HFFc6 (cell line): ENCODE results near the gene TEX38. TPM values are rescaled to one million over a fixed set of nuclear protein-coding genes. Genes with fewer than 3 reads are reported as not detected.

Experiments
- DNase-seq: peaks from one replicate; pipeline ENCODE4 v3.0.0-alpha.2; 2018
- H3K27ac Mint-ChIP-seq: 2 replicates; pipeline ENCODE4 v1.8.0; 2020; ENCODE audit warnings: mild to moderate bottlenecking, mixed read lengths
- H3K27me3 Mint-ChIP-seq: 2 replicates; pipeline ENCODE4 v1.8.0; 2021; ENCODE audit warnings: mild to moderate bottlenecking, moderate library complexity, mixed read lengths; ENCODE audit not compliant: insufficient read depth
- H3K36me3 Mint-ChIP-seq: 2 replicates; pipeline ENCODE4 v1.8.0; 2021; ENCODE audit warnings: low read depth, mixed read lengths
- H3K4me1 Mint-ChIP-seq: 2 replicates; pipeline ENCODE4 v1.8.0; 2020; ENCODE audit warnings: low read depth, mixed read lengths
- H3K4me3 Mint-ChIP-seq: 2 replicates; pipeline ENCODE4 v1.8.0; 2020; ENCODE audit warnings: mild to moderate bottlenecking, moderate library complexity, mixed read lengths
- H3K9me3 Mint-ChIP-seq: 2 replicates; pipeline ENCODE4 v1.8.0; 2020; ENCODE audit warnings: mild to moderate bottlenecking, mixed read lengths
- long read RNA-seq: library from polyadenylated mRNA; unstranded; transcript quantifications from one replicate; pipeline ENCODE4 v2.0.0, GENCODE V29; 2019
- total RNA-seq, 6 experiments: library from RNA; stranded (reverse); fragmentation: NEBNext Ultra II Directional; extraction: Animal tissue kit (Norgen Biotek cat#: 25700); gene quantifications; 2 replicates in 1 of 6; 3 replicates in 5 of 6; pipeline ENCODE4 v1.2.3, GENCODE V29; 2021
- TF ChIP-seq, protein P1 (sequence below): fragments of 200-600 bp; sonication (generic); IDR thresholded peaks from 2 replicates; pipeline ENCODE4 v1.5.0; 2021; ENCODE audit warnings: antibody characterized with exemption, mild to moderate bottlenecking

Gene TEX38
- under 1 TPM in 1 of 6 experiments, not detected in 5; 0.24 TPM for total RNA-seq
- long read RNA-seq, result 0 reads

DNA sequence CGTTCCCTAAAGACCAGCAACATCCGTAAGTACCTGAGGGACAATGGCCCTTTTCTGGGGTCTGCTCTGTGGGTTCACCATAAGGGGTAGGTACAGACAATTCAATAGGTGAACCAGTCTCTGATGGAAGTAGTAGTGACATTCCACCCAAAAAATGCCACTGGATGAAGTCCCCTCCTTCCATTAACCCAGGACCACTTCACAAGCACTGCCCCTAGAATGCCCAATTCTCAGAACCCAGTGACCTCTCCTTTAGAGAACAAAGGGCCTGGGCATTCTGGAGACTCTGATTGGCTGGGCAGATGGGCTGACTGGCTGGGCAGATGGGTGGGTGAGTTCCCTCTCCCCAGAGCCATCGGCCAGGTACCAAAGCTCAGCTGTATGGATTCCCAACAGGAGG lies at the start of gene TEX38:
TSS of gene TEX38 (plus strand) at position 301 of the 400 bp plus-strand sequence. CDS start at position 382, 81 bp downstream.
- peaks cover 21% of the 10 kb centered on the region for H3K4me1 Mint-ChIP-seq
- no peak within 1 kb of the TSS for H3K4me3 Mint-ChIP-seq
- no peaks in the 10 kb centered on the region; the same call in 1 of the 2 replicates for H3K27me3 Mint-ChIP-seq
- H3K36me3 Mint-ChIP-seq, result no peaks in the 10 kb centered on the region
- H3K27ac Mint-ChIP-seq, result no peak within 1 kb of the TSS
- TF ChIP-seq, protein P1, sequence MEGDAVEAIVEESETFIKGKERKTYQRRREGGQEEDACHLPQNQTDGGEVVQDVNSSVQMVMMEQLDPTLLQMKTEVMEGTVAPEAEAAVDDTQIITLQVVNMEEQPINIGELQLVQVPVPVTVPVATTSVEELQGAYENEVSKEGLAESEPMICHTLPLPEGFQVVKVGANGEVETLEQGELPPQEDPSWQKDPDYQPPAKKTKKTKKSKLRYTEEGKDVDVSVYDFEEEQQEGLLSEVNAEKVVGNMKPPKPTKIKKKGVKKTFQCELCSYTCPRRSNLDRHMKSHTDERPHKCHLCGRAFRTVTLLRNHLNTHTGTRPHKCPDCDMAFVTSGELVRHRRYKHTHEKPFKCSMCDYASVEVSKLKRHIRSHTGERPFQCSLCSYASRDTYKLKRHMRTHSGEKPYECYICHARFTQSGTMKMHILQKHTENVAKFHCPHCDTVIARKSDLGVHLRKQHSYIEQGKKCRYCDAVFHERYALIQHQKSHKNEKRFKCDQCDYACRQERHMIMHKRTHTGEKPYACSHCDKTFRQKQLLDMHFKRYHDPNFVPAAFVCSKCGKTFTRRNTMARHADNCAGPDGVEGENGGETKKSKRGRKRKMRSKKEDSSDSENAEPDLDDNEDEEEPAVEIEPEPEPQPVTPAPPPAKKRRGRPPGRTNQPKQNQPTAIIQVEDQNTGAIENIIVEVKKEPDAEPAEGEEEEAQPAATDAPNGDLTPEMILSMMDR, result no peak
- no peak for DNase-seq
- no peaks in the 10 kb centered on the region for H3K9me3 Mint-ChIP-seq

DNA sequence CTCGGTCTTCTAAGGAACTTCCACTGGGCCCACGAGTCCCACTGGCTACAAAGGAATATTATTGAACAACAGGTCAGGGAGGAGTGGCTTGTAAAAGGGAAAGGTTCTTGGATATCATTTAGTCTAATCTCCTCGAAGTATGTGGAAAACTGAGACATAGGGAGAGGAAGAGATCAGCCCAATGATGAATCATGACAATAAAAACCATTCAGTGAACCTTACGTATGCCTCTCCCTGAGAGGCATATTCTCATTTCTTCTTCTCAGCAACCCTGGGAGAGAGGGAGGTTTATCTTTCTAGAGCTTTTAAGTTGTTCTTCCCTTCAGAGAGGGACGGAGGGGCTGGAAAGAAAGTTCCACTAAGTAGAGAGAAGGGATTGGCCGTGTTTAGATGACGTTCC lies 49.7 kb upstream of the TEX38 start:
- TF ChIP-seq, protein P1, result no peak
- Mint-ChIP-seq H3K9me3 (no peaks in the 10 kb centered on the region), H3K4me3 (peak overlapping the region; percentile 80), H3K27ac (peak overlapping the region; percentile 91), H3K27me3 (no peaks in the 10 kb centered on the region; the same call in 1 of the 2 replicates), H3K4me1 (peaks cover 39% of the 10 kb centered on the region), H3K36me3 (no peaks in the 10 kb centered on the region)
- DNase-seq, result peak; percentile 64

DNA sequence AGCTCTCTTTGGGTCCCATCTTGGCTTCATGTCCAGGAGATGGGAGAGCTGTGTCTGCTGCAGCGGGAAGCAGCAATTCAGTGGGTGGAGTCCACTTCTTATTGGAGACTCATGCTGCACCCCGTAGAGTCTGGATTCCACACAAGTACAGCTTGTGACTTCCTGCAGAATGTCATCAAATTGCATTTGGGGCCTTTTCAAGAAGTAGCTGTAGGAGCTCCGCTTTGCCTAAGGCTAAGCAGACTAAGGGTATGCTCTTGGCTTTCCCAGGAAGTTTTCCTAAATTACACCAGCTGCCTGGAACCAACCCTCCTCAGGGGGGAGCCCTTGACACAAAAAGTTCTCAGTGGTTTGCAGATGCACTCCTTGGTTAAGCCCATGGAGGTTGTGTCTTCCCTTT lies 49.3 kb upstream of the TEX38 start:
- TF ChIP-seq, protein P1, result peak; percentile 79

DNA sequence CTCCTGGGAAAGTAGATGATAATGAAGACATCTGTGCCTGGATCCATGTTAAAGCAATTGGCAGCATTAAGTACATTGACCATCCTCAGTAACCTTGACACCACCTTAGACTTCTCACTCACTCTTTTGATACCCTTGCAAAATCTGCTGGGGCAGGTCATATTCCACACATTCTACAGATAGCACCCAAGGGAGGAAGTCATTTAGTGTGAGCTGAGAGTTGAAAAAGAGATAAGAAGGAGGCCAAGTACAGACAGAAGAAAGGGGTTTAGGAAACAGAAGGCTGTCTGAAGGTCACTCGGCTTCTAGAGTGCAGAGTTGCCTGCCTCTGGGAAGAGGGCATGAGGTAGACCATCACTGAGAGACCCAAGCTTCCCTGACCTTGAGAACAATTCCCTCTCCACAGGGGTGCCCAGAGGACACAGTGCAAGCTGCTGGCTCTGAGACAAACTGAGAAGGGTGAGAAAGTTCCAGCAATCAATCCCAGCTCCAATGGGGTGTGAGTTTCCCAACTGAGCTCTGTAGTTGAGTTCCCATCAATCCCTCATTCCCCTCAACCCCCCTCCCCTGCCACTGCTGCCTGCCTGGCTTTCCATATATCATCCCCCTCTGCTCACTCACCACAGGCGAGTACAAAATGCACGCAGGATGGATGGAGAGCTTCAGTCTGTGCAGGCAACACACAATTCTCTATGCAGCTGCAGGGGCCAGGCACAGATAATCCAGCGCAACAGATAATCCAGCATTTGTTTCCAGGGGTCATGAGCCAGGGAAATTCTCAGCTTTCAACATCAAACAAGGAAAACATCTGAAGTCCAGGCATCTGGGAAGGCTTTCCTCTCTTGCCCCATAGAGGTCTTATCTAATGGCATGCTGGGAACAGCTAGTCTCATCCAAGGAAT lies 47.7 kb upstream of the TEX38 start:
- DNase-seq, result no peak
- no peaks in the 10 kb centered on the region for H3K9me3 Mint-ChIP-seq
- no peaks in the 10 kb centered on the region; the same call in 1 of the 2 replicates for H3K27me3 Mint-ChIP-seq
- H3K36me3 Mint-ChIP-seq, result no peaks in the 10 kb centered on the region
- H3K27ac Mint-ChIP-seq, result no peak overlapping the region
- TF ChIP-seq, protein P1, result no peak
- no peak overlapping the region for H3K4me3 Mint-ChIP-seq
- H3K4me1 Mint-ChIP-seq, result peaks cover 28% of the 10 kb centered on the region

More for the DNA sequence above, 49.3 kb upstream of the TEX38 start:
- H3K4me3 Mint-ChIP-seq, result peak overlapping the region; percentile 80
- H3K4me1 Mint-ChIP-seq, result peaks cover 34% of the 10 kb centered on the region
- H3K27ac Mint-ChIP-seq, result peak overlapping the region; percentile 91
- H3K27me3 Mint-ChIP-seq, result no peaks in the 10 kb centered on the region; the same call in 1 of the 2 replicates
- no peaks in the 10 kb centered on the region for H3K36me3 Mint-ChIP-seq
- H3K9me3 Mint-ChIP-seq, result no peaks in the 10 kb centered on the region
- peak; percentile 75 for DNase-seq

DNA sequence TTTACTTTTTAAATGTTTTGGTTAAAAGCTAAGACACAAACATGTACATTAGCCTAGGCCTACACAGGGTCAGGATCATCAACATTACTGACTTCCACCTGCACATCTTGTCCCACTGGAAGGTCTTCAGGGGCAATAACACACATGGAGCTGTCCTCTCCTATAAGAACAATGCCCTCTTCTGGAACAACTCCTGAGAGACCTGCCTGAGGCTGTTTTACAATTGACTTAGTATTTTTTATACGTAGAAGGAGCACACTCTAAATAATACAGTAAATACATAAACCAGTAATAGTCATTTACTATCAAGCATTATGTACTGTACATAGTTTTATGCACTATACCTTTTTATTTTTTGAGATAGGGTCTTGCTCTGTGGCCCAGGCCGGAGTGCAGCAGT lies 40.9 kb upstream of the TEX38 start:
- Mint-ChIP-seq H3K4me3 (no peak overlapping the region), H3K36me3 (peaks cover 8% of the 10 kb centered on the region; the same call in 1 of the 2 replicates), H3K27me3 (no peaks in the 10 kb centered on the region), H3K9me3 (no peaks in the 10 kb centered on the region), H3K27ac (no peak overlapping the region), H3K4me1 (no peaks in the 10 kb centered on the region)
- TF ChIP-seq, protein P1, result no peak
- no peak for DNase-seq
